GM19238 (cell line): ENCODE measurements around the gene ELMO1.

Source experiments
- DNase-seq: peaks from one replicate; pipeline ENCODE4 v3.0.0; 2011; ENCODE audit warnings: low spot score; ENCODE audit not compliant: insufficient read length

Gene ELMO1

DNA sequence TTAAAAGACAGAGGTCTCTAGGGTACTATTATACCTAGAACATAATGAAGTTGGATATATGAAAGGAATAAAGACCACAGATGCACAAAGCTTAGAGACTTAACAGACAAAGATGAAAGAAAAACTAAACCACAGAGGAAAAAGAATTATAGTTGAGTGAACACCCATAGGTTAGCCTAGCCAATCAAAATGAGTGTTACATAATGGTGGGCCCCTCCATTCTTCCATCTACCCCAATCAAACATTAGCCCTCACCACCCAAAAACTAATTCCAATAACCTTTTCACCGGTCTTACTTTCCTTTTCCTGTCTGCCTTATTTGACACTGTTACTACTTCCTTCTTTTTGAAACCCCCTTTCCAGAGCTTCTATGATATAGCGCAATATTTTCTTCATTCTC is 130.1 kb downstream of the ELMO1 start:
- no peak for DNase-seq

DNA sequence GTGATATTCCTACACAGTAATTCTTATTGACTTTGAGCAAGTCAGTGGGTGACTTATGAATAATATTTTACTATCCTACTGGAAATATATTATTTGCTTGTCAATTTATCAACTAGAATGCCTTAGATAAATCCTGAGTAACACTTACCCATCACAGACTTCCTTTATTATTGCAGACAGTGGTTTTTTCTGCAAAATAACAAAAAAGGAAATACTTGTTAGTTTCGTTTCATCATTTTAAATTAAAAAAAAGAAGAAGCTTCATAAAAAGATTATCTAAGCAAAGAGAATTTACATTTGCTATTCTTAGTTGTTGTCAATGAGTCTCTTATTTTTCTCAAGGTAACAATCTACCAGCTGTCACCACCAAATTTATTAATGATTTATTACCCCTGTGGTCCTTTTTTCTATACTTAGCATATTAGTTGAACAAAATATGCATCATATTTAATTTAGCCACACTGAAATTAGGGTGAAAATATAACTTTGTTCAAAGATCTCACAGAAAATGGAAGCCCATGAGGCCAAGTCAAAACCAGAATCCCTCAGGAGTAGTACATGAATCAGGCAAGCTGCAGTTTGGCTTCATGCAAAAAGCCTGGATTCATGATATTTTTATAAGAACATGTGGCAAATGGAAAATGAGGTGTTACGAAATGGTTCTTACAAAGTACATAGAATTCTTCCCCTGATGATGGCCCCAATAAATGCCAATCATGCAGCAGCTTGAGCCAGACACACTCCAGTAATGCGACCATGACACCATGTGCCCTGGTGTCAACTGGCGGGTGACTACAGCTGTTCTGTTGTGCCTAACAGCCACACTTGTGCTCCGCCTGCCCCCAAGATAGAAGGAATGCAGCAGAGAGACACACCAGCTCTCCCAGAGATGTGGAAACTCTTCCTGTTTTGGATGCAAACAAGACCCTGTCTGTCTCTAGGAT is 132.6 kb downstream of the ELMO1 start:
- DNase-seq = no peak

GRCh38 chr7:37312608-37313007 is 136.1 kb downstream of the ELMO1 start:
- DNase-seq = no peak

GRCh38 chr7:37311355-37311754 is 137.3 kb downstream of the ELMO1 start:
- no peak for DNase-seq

- no peak for DNase-seq
These were observed 138.2 kb downstream of the ELMO1 start for GRCh38 chr7:37310327-37311080.

GRCh38 chr7:37309493-37309892 is 139.2 kb downstream of the ELMO1 start:
- no peak for DNase-seq

GRCh38 chr7:37304921-37305320 is 143.7 kb downstream of the ELMO1 start:
- DNase-seq = no peak

- no peak for DNase-seq
These were observed 151.1 kb downstream of the ELMO1 start for GRCh38 chr7:37297546-37297945.

GRCh38 chr7:37295401-37295800 is 153.3 kb downstream of the ELMO1 start:
- DNase-seq = no peak

DNA sequence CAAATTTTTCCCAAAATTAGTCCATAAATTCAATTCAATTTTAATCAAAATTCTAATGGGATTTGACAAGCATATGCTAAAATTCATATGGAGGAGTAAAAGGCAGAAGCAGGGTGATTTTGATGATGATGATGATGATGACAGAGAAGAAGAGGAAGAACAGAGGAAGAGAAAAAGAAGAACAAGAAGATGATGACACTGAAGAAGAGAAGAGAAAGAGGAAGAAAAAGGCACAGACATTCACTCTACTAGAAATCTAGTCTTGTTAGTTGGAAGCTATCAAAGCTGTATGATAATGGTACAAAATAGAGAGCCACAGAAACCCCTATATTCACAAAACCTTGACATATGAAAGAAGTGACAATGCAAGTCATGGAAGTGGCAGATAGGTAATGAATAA is 157.9 kb downstream of the ELMO1 start:
- no peak for DNase-seq

- DNase-seq = no peak
These were observed 158.9 kb downstream of the ELMO1 start for GRCh38 chr7:37289781-37290180.

GRCh38 chr7:37289367-37289766 is 159.3 kb downstream of the ELMO1 start:
- DNase-seq = no peak

GRCh38 chr7:37287131-37287855 is 161.4 kb downstream of the ELMO1 start:
- DNase-seq = no peak

- no peak for DNase-seq
These were observed 162.2 kb downstream of the ELMO1 start for GRCh38 chr7:37286454-37286832.

GRCh38 chr7:37285706-37286453 is 162.8 kb downstream of the ELMO1 start:
- no peak for DNase-seq

DNA sequence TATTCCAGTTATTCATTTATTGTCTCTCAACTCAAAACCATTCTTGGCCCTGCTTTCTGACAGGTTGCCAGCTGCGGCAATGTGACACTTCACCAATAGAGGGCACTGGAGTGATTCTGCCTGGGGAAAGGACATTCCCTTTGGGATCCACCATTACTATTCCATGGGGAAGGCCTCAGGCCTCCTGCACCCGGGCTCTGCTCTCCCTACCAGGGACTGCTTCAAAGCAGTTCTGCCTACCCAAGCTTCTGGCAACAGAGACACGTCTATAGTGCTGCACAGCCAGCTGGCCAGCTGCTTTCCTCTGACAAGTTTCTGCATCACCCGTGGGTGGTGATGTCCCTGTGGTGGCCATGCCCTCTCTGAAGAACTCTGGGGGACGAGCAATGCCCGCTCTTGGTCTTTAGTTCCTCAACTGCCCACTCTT is 163.8 kb downstream of the ELMO1 start:
- no peak for DNase-seq

DNA sequence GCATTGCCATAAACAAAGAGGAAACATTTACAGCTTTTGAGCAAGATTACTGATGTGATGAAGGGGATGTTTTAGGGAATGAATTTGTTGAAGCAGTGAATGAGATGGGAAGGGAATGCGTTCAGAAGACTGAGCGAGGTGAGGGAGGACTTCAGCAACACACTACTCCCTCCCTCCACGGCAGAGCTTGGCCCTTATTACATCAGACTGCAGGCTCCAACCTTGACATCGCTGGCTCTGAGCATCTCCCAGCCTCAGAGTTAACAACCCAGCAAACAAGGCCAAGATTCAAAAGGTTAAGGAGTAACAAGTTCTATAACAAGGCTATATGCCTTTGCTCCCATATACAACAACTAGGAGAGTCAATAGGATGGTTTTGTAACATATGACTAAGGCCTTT is 164.4 kb downstream of the ELMO1 start:
- DNase-seq = no peak

- no peak for DNase-seq
These were observed 164.9 kb downstream of the ELMO1 start for GRCh38 chr7:37283716-37284115.

DNA sequence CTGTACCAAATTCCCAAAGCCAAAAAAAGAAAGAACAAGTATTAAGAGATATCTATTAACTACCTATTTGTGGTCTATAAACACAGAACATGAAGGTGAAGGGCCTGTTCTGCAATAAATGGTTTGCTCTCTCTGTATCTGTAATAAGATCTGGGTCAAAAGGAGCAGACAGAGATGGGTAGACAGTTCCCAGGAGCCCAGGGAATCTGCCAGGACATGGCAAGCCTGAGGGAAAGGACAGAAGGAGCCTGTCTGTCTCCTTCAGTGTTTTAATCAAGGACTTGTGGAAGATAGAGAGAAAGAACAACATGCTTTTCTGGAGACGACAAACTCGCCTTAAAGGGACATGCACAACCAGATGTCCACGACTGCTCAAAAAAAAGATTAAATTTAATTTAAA is 165.7 kb downstream of the ELMO1 start:
- no peak for DNase-seq

DNA sequence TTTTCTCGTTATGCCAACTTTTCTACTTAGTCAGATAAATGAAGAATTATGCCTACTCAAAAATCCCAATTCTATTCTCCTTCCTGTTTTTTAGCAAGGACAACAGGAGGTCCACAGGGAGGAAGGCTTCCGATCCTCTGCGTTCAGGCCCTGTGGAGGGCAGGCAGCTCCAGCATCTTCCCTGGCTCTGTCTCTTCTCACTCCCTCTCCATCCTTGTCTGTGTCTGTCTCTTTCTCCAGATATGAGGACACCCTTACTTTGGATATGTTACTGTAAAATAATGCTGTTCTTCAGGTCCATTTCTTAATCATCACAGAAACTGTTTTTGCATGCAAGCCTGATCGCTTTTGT is 166.6 kb downstream of the ELMO1 start:
- no peak for DNase-seq

DNA sequence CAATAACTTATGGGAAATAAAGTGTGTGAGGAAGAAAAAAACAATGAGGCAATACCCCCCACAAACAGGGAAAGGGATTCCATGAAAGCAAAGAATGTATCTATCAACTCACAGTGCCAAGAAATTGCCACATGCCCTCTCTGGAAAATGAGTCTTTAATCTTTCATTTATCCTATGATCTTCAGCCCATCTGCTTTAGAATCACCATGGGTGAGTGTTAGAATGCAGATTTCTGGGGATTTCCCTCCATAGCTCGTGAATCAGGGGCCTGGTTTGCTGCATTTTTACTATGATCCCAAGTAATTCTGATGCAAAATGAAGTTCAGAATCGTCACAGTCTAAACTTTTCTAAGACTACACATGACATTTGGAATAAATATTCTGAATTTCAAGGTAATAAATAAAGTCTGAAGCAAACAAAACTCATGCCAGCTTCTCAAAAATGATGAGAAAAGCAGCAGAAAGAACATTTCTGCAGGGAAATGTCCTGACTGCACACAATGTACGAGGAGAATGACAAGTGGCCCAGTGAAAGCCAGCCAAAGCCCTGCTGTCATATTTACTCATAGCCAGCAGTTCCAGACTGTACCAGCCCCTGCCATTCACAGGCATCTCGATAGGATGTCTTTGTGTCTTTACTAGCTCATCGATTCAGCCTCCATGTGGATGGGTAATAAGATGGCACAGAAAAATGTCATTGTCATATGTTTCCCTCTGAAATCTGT is 167.1 kb downstream of the ELMO1 start:
- DNase-seq = no peak
